GM06990 (cell line): ENCODE results near the gene PTPRE.

ENCODE experiments used
- DNase-seq: peaks from one replicate; pipeline ENCODE4 v3.0.0-alpha.2; 2011; ENCODE audit not compliant: insufficient read length; ENCODE audit errors: extremely low read depth
- H3K27me3 ChIP-seq: replicated peaks from 2 replicates; pipeline ENCODE4 v1.6.0; 2011; ENCODE audit warnings: low read length; ENCODE audit not compliant: control insufficient read depth, insufficient read depth
- H3K36me3 ChIP-seq: 2 replicates; pipeline ENCODE4 v1.5.1; 2011; ENCODE audit warnings: low read length; ENCODE audit not compliant: control insufficient read depth, insufficient read depth
- H3K4me3 ChIP-seq: replicated peaks from 2 replicates; pipeline ENCODE4 v1.5.1; 2011; ENCODE audit warnings: low read depth, mild to moderate bottlenecking, control low read depth, low read length
- TF ChIP-seq, protein P1 (sequence below): IDR thresholded peaks from 2 replicates; pipeline ENCODE4 v1.5.1; 2011; ENCODE audit warnings: low read length, control low read depth, mild to moderate bottlenecking, inconsistent platforms; ENCODE audit not compliant: insufficient read depth, poor library complexity, severe bottlenecking

The PTPRE gene

GRCh38 chr10:127997937-127998336 lies 91.0 kb downstream of the PTPRE start:
- TF ChIP-seq, protein P1, sequence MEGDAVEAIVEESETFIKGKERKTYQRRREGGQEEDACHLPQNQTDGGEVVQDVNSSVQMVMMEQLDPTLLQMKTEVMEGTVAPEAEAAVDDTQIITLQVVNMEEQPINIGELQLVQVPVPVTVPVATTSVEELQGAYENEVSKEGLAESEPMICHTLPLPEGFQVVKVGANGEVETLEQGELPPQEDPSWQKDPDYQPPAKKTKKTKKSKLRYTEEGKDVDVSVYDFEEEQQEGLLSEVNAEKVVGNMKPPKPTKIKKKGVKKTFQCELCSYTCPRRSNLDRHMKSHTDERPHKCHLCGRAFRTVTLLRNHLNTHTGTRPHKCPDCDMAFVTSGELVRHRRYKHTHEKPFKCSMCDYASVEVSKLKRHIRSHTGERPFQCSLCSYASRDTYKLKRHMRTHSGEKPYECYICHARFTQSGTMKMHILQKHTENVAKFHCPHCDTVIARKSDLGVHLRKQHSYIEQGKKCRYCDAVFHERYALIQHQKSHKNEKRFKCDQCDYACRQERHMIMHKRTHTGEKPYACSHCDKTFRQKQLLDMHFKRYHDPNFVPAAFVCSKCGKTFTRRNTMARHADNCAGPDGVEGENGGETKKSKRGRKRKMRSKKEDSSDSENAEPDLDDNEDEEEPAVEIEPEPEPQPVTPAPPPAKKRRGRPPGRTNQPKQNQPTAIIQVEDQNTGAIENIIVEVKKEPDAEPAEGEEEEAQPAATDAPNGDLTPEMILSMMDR = no peak
- no peak overlapping the region for H3K4me3 ChIP-seq
- DNase-seq = no peak
- H3K36me3 ChIP-seq = no peaks in the 10 kb centered on the region
- no peaks in the 10 kb centered on the region; the same call in 1 of the 2 replicates for H3K27me3 ChIP-seq

- no peaks in the 10 kb centered on the region for H3K36me3 ChIP-seq
- no peaks in the 10 kb centered on the region; the same call in 1 of the 2 replicates for H3K27me3 ChIP-seq
- TF ChIP-seq, protein P1 = no peak
- H3K4me3 ChIP-seq = no peak overlapping the region
- DNase-seq = no peak
Observed at GRCh38 chr10:127998501-127999144, 91.7 kb downstream of the PTPRE start.

DNA sequence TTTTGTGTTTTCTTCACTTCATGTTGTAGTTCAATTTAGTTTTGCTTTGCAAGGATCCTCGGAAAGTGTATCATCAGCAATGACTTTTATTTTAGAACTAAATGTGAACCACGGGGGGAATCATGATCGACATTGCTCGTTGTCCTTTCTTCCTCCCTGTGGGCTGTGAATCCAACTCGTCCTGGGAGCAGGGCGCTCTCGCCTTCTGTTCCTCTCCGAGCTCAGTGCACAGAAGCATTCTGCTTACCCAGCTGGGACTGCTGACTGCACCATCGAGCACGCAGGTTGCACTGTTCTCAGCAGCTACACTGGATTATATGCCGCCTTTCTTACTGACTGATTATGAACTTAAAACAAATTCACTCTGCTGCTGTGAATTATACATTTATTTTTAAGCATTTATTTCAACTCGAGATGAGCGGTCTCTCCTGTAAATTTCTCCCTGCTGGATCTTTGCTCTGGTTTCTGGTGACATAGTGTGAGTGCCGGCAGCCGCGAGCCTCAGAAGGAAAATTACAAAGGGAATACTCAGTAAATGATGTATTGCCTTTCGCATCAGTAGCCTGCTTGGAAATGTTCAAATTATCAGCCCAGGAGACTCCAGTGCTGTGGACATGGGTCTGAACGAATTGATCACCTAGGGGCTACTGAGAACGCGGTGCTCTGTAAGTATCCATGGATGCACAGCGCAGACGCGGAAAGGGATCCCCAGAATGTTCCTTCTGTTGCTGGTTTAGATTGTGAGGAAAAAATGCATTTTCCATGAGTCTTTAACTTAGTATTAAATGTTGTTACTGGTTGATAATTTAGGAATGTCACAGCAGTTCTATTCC lies 92.6 kb downstream of the PTPRE start:
- TF ChIP-seq, protein P1 = no peak
- H3K36me3 ChIP-seq = no peaks in the 10 kb centered on the region
- DNase-seq = no peak
- H3K27me3 ChIP-seq = no peaks in the 10 kb centered on the region; the same call in 1 of the 2 replicates
- no peak overlapping the region for H3K4me3 ChIP-seq

DNA sequence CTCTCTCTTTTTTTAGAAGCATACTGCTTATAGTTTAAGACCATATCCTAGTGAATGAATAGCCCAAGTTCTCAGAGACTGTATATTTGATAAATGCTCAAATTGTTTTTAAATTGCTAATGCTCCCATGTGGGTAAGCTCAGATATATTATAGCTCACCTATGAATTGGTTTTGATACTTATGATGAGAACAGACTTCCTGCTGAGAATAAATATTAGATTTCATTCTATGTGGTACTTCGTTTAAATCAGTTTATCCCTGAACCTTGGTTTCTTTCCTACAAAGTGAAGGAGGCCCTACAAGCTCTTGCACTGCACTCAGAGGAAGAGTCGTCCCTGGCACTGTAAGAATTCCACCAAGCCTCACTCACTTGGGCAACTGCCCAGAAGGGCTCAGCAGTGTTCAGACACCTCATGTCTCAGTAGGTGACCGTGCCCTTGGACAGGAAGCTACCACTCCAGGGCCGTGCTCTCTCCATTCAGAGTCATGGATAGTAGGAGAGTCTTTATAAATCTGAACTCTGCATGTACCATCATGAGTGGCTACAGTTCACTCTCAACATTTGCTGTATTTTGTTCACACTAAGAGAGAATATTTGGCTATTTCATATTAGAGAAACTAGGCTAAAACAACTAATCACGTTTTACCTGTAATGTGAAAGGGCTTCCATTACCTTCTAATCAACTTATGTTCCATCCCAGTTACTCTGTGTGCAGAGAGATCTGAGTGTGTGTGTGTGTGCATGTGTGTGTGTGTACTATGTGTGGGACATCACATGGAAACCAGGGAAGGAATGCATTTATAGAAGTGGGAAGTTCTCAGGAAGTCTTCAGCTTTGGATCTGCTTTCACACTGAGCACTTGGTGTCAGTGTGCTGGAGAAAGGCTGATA lies 93.8 kb downstream of the PTPRE start:
- Histone ChIP-seq H3K36me3 (no peaks in the 10 kb centered on the region), H3K4me3 (no peak overlapping the region), H3K27me3 (no peaks in the 10 kb centered on the region; the same call in 1 of the 2 replicates)
- DNase-seq = no peak
- TF ChIP-seq, protein P1 = no peak

DNA sequence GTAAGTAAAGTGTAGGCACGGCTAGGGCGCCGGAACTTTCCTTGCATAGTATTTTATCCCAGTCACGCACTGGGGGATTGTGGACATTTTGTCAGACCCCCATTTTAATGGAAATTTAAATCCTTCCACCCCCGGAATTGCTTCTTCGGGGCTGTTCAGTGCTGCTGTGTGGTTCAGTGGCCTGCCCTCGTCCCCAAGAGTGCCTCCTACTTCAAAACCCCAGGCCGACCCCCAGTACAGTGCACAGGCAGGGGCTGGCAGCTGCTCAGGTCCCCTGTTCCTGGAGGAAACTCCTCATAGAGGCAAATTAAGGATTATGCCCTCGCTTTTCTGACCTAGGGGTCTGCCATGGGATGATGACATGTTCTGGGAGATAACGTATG lies 94.5 kb downstream of the PTPRE start:
- Histone ChIP-seq H3K36me3 (no peaks in the 10 kb centered on the region), H3K4me3 (no peak overlapping the region), H3K27me3 (no peaks in the 10 kb centered on the region; the same call in 1 of the 2 replicates)
- TF ChIP-seq, protein P1 = no peak
- no peak for DNase-seq
